SK-N-SH (cell line): Measurements from ENCODE around the gene CDC14B. TPM values are rescaled to one million over a fixed set of nuclear protein-coding genes. Genes with fewer than 3 reads are reported as not detected.

Experiments
- CTCF ChIA-PET: fragments of 300-600, 350-600 bp; formaldehyde crosslinking; extraction: SDS; loops from one replicate; lab custom pipeline; 2021; lab: Yijun Ruan, JAX
- POLR2A ChIA-PET: fragments of 350-600 bp; sonication (Branson Sonifier 250); formaldehyde crosslinking; extraction: SDS; loops from one replicate; lab custom pipeline; 2020; ENCODE audit warnings: antibody characterized with exemption, inconsistent platforms; lab: Yijun Ruan, JAX
- DNase-seq: peaks from one replicate; pipeline ENCODE4 v3.0.0; 2012
- H2AFZ ChIP-seq: fragments of 200-600 bp; sonication (generic); 2 replicates; pipeline ENCODE4 v1.8.1; 2016; ENCODE audit warnings: antibody characterized with exemption, mild to moderate bottlenecking, low read depth
- H3F3A ChIP-seq: fragments of 200-600 bp; sonication (generic); replicated peaks from 2 replicates; pipeline ENCODE3; 2016; ENCODE audit warnings: antibody characterized with exemption, mild to moderate bottlenecking; ENCODE audit not compliant: insufficient read depth
- H3K27ac ChIP-seq, 2 experiments: fragments of 200-500 bp in 1 of 2; fragments of 200-600 bp in 1 of 2; sonication (Bioruptor generic) in 1 of 2; sonication (generic), shearing (Covaris generic) in 1 of 2; 2 replicates each; pipeline versions ENCODE4 v1.5.1 to v1.6.1; 2014 to 2016; ENCODE audit warnings: low read depth in 2 of 2, inconsistent platforms in 1 of 2, low read length in 1 of 2, mild to moderate bottlenecking in 1 of 2, mixed read lengths in 1 of 2
- H3K27me3 ChIP-seq: fragments of 200-600 bp; sonication (generic), shearing (Covaris generic); 2 replicates; pipeline ENCODE4 v1.6.1; 2016; ENCODE audit warnings: mixed run types; ENCODE audit not compliant: insufficient read depth
- H3K36me3 ChIP-seq, 2 experiments: fragments of 200-500 bp in 1 of 2; fragments of 200-600 bp in 1 of 2; sonication (Bioruptor generic) in 1 of 2; sonication (generic) in 1 of 2; replicated peaks in 1 of 2; 2 replicates each; pipeline versions ENCODE3 to v1.5.1; 2014 to 2016; ENCODE audit warnings: low read length in 1 of 2, mild to moderate bottlenecking in 1 of 2; ENCODE audit not compliant: insufficient read depth in 2 of 2, control insufficient read depth in 1 of 2
- H3K4me1 ChIP-seq, 2 experiments: fragments of 200-500 bp in 1 of 2; fragments of 200-600 bp in 1 of 2; sonication (Bioruptor generic) in 1 of 2; sonication (generic), shearing (Covaris generic) in 1 of 2; 2 replicates each; pipeline versions ENCODE4 v1.5.1 to v1.6.1; 2014 to 2016; ENCODE audit warnings: low read depth in 1 of 2, low read length in 1 of 2, mixed run types in 1 of 2; ENCODE audit not compliant: insufficient read depth in 2 of 2, control insufficient read depth in 1 of 2
- H3K4me2 ChIP-seq: fragments of 200-600 bp; sonication (generic), shearing (Covaris generic); 2 replicates; pipeline ENCODE4 v1.6.1; 2017; ENCODE audit warnings: mixed run types
- H3K4me3 ChIP-seq, 2 experiments: fragments of 200-500 bp in 1 of 2; fragments of 200-600 bp in 1 of 2; sonication (Bioruptor generic) in 1 of 2; sonication (generic), shearing (Covaris generic) in 1 of 2; 2 replicates each; pipeline versions ENCODE4 v1.5.1 to v1.8.1; 2014 to 2016; ENCODE audit warnings: low read depth in 2 of 2, inconsistent platforms in 1 of 2, low read length in 1 of 2, mild to moderate bottlenecking in 1 of 2, mixed read lengths in 1 of 2, moderate library complexity in 1 of 2
- H3K79me2 ChIP-seq: fragments of 200-600 bp; sonication (generic); 2 replicates; pipeline ENCODE4 v1.8.1; 2017; ENCODE audit warnings: mild to moderate bottlenecking; ENCODE audit not compliant: insufficient read depth
- H3K9ac ChIP-seq: fragments of 200-600 bp; sonication (generic); 2 replicates; pipeline ENCODE4 v1.6.1; 2017; ENCODE audit warnings: mixed run types
- H3K9me2 ChIP-seq: fragments of 200-600 bp; sonication (generic); 2 replicates; pipeline ENCODE4 v1.6.1; 2017; ENCODE audit warnings: mixed run types
- H3K9me3 ChIP-seq: fragments of 200-600 bp; sonication (generic); 2 replicates; pipeline ENCODE4 v1.6.1; 2017; ENCODE audit warnings: mixed run types, mild to moderate bottlenecking, moderate library complexity
- H4K20me1 ChIP-seq: fragments of 200-600 bp; sonication (generic); 2 replicates; pipeline ENCODE4 v1.6.1; 2017; ENCODE audit warnings: mild to moderate bottlenecking, mixed run types; ENCODE audit not compliant: insufficient read depth
- ELF1 ChIP-seq: IDR thresholded peaks from 2 replicates; pipeline ENCODE4 v1.4.0; 2012
- FOXM1 ChIP-seq: IDR thresholded peaks from 2 replicates; pipeline ENCODE4 v1.4.0; 2012; ENCODE audit warnings: low read depth, mild to moderate bottlenecking
- GATA2 ChIP-seq: sonication (generic); formaldehyde crosslinking; IDR thresholded peaks from 2 replicates; pipeline ENCODE4 v1.5.0; 2020; ENCODE audit warnings: mild to moderate bottlenecking, missing genetic modification reagents
- MEF2A ChIP-seq: IDR thresholded peaks from 2 replicates; pipeline ENCODE4 v1.4.0; 2012; ENCODE audit warnings: low read depth, borderline replicate concordance
- NRF1 ChIP-seq: IDR thresholded peaks from 2 replicates; pipeline ENCODE4 v1.6.1; 2012; ENCODE audit warnings: low read depth, mild to moderate bottlenecking, low read length
- RCOR1 ChIP-seq: fragments of 150-350 bp; IDR thresholded peaks from 2 replicates; pipeline ENCODE4 v1.6.1; 2017; ENCODE audit warnings: antibody characterized with exemption, low read length
- RFX5 ChIP-seq: IDR thresholded peaks from 2 replicates; pipeline ENCODE4 v1.6.1; 2012; ENCODE audit warnings: mild to moderate bottlenecking, improper control_type of control experiment, low read length
- RXRA ChIP-seq: IDR thresholded peaks from 2 replicates; pipeline ENCODE4 v1.4.0; 2012; ENCODE audit warnings: low read depth, mild to moderate bottlenecking, borderline replicate concordance
- TCF12 ChIP-seq: IDR thresholded peaks from 2 replicates; pipeline ENCODE4 v1.4.0; 2012
- TEAD4 ChIP-seq: IDR thresholded peaks from 2 replicates; pipeline ENCODE4 v1.4.0; 2012; ENCODE audit warnings: mild to moderate bottlenecking, borderline replicate concordance; ENCODE audit not compliant: insufficient read depth
- WGBS: methylation state at CpG from one replicate; pipeline ENCODE4 v1.1.6; 2017; ENCODE audit warnings: low lambda C conversion rate; 5-methylcytosine and 5-hydroxymethylcytosine counted together
- polyA plus RNA-seq, 3 experiments: library from polyadenylated mRNA; depleted of rRNA; stranded (reverse); fragments of >200 nt; gene quantifications; 2 replicates each; pipeline ENCODE4 v1.2.3, GENCODE V29; 2012
- TF ChIP-seq, protein P1 (sequence below): fragments of 200-600 bp; sonication (generic); IDR thresholded peaks from 2 replicates; pipeline ENCODE4 v1.6.1; 2017; ENCODE audit warnings: antibody characterized with exemption, mild to moderate bottlenecking, moderate library complexity
- TF ChIP-seq, protein P2 (sequence below): IDR thresholded peaks from 2 replicates; pipeline ENCODE4 v1.4.0; 2012; ENCODE audit warnings: low read depth, borderline replicate concordance
- TF ChIP-seq, protein P3 (sequence below): IDR thresholded peaks from 2 replicates; pipeline ENCODE4; 2012
- TF ChIP-seq, protein P4 (sequence below): IDR thresholded peaks from 2 replicates; pipeline ENCODE4 v1.6.1; 2012; ENCODE audit warnings: mild to moderate bottlenecking, low read depth, low read length, moderate library complexity

The CDC14B gene
- polyA plus RNA-seq, 1 of the 3 experiments (the other 2 are of a cell fraction): 10.1 TPM

DNA sequence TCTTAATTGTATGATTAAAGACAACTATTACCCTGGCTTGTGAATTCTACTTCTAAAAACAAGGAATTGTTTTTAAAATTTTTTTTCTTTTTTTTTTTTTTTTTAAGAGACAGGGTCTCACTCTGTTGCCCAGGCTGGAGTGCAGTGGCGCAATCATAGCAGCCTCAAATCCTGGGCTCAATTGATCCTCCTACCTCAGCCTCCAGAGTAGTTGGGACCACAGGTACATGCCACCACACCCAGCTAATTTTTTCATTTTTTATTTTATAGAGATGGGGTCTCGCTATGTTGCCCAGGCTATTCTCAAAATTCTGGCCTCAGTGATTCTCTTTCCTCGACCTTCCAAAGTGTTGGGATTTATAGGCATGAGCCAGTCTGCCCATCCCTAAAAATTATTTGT is 107.4 kb downstream of the CDC14B start (continued):
- TF ChIP-seq, protein P1, sequence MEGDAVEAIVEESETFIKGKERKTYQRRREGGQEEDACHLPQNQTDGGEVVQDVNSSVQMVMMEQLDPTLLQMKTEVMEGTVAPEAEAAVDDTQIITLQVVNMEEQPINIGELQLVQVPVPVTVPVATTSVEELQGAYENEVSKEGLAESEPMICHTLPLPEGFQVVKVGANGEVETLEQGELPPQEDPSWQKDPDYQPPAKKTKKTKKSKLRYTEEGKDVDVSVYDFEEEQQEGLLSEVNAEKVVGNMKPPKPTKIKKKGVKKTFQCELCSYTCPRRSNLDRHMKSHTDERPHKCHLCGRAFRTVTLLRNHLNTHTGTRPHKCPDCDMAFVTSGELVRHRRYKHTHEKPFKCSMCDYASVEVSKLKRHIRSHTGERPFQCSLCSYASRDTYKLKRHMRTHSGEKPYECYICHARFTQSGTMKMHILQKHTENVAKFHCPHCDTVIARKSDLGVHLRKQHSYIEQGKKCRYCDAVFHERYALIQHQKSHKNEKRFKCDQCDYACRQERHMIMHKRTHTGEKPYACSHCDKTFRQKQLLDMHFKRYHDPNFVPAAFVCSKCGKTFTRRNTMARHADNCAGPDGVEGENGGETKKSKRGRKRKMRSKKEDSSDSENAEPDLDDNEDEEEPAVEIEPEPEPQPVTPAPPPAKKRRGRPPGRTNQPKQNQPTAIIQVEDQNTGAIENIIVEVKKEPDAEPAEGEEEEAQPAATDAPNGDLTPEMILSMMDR: no peak
- no peak for TF ChIP-seq RCOR1
- TF ChIP-seq ELF1: no peak
- TF ChIP-seq RFX5: no peak
- TF ChIP-seq RXRA: no peak
- TF ChIP-seq, protein P2, sequence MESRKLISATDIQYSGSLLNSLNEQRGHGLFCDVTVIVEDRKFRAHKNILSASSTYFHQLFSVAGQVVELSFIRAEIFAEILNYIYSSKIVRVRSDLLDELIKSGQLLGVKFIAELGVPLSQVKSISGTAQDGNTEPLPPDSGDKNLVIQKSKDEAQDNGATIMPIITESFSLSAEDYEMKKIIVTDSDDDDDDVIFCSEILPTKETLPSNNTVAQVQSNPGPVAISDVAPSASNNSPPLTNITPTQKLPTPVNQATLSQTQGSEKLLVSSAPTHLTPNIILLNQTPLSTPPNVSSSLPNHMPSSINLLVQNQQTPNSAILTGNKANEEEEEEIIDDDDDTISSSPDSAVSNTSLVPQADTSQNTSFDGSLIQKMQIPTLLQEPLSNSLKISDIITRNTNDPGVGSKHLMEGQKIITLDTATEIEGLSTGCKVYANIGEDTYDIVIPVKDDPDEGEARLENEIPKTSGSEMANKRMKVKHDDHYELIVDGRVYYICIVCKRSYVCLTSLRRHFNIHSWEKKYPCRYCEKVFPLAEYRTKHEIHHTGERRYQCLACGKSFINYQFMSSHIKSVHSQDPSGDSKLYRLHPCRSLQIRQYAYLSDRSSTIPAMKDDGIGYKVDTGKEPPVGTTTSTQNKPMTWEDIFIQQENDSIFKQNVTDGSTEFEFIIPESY: no peak
- TF ChIP-seq, protein P3, sequence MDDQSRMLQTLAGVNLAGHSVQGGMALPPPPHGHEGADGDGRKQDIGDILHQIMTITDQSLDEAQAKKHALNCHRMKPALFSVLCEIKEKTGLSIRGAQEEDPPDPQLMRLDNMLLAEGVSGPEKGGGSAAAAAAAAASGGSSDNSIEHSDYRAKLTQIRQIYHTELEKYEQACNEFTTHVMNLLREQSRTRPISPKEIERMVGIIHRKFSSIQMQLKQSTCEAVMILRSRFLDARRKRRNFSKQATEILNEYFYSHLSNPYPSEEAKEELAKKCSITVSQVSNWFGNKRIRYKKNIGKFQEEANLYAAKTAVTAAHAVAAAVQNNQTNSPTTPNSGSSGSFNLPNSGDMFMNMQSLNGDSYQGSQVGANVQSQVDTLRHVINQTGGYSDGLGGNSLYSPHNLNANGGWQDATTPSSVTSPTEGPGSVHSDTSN: no peak
- TF ChIP-seq TCF12: no peak
- no peak for TF ChIP-seq FOXM1

DNA sequence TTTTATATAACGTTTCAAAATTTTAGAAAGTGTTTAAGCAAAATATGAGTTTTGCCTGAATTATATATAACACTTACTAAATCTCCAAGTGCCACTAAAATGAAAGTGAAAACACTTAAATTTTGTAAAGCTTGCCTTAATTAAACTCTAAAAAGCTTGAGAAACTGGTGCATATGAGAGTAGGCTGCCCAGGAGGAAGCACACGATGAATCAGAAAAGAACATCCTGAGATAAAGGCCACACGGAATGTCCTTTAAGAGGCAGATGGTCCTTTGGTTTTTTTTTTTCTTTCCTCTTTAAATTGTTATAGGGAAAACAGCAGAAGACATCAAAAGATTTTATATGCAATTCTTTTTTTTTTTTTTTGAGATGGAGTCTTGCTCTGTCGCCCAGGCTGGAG is 109.4 kb downstream of the CDC14B start:
- DNase-seq: no peak
- WGBS: 80% methylated on average over 4 of the region's 4 CpGs

More for the DNA sequence above, 109.4 kb downstream of the CDC14B start:
- Histone ChIP-seq H3F3A (peaks cover 8% of the 10 kb centered on the region), H2AFZ (no peak overlapping the region), H3K79me2 (no peaks in the 10 kb centered on the region), H3K36me3 (peaks cover 2 to 7% of the 10 kb centered on the region in 2 experiments), H4K20me1 (no peaks in the 10 kb centered on the region), H3K9ac (no peak overlapping the region), H3K4me2 (no peak overlapping the region), H3K4me1 (peaks cover 8 to 14% of the 10 kb centered on the region in 2 experiments; a peak in 2 of 4 replicates), H3K9me3 (no peaks in the 10 kb centered on the region), H3K27ac (no peak overlapping the region), H3K9me2 (no peaks in the 10 kb centered on the region), H3K4me3 (no peak overlapping the region), H3K27me3 (no peaks in the 10 kb centered on the region)
- CTCF ChIA-PET: interaction anchor here (0.9 to 2.0 kb wide), 3 partner anchors 13 to 346 kb away, joined by 3 to 5 read pairs (median 5); no protein-coding TSS in a partner anchor
- TF ChIP-seq, protein P4, sequence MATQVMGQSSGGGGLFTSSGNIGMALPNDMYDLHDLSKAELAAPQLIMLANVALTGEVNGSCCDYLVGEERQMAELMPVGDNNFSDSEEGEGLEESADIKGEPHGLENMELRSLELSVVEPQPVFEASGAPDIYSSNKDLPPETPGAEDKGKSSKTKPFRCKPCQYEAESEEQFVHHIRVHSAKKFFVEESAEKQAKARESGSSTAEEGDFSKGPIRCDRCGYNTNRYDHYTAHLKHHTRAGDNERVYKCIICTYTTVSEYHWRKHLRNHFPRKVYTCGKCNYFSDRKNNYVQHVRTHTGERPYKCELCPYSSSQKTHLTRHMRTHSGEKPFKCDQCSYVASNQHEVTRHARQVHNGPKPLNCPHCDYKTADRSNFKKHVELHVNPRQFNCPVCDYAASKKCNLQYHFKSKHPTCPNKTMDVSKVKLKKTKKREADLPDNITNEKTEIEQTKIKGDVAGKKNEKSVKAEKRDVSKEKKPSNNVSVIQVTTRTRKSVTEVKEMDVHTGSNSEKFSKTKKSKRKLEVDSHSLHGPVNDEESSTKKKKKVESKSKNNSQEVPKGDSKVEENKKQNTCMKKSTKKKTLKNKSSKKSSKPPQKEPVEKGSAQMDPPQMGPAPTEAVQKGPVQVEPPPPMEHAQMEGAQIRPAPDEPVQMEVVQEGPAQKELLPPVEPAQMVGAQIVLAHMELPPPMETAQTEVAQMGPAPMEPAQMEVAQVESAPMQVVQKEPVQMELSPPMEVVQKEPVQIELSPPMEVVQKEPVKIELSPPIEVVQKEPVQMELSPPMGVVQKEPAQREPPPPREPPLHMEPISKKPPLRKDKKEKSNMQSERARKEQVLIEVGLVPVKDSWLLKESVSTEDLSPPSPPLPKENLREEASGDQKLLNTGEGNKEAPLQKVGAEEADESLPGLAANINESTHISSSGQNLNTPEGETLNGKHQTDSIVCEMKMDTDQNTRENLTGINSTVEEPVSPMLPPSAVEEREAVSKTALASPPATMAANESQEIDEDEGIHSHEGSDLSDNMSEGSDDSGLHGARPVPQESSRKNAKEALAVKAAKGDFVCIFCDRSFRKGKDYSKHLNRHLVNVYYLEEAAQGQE: no peak
- TF ChIP-seq GATA2 (CRISPR knock-in tag) (no peak), TEAD4 (no peak), MEF2A (no peak), NRF1 (no peak)
- POLR2A ChIA-PET: no interaction called here
